ENCODE results near the gene ATXN7. TPM values are rescaled to one million over a fixed set of nuclear protein-coding genes. Genes with fewer than 3 reads are reported as not detected.

Gene ATXN7
- total and polyA plus RNA-seq, 2 donors (not counting 1 experiment from before 2014, with no cell fraction given): 6.3 to 11.1 TPM

DNA sequence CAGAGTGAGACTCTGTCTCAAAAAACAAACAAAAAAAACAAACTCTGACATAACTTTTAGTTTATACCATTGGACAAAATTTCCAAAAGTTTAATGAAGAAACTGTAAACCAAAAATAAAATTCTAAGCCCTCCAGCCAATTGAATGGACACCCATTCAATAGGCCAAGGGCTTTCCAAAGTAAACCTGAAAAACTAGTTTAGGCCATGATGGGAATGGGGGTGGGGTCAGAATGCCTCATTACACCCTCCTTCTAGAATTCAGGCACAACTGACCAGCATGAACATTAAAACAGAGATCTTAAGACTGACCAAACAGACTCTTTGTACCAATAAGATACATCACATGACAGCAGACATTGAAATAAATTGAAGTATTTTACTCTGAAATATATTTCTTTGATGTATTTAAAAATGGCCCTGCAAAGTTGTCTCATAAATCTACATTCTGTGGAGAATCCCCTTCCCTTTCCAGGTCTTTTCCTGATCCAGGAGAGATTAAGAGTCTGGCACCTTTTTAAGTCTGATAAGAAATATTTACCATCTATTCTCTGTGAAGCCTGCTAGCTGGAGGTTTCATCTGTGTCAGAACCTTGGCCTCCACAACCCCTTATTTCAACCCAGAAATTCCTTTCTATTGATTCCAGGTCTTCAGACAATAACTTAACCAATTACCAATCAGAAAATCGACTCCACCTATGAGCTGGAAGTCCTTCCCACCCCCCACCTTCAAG lies 15.8 kb upstream of the ATXN7 start:
- no peak for DNase-seq (ENCODE audit: low read depth in 2 of 2)
- Histone ChIP-seq H3K79me2 (ENCODE audit: control insufficient read depth, insufficient read depth, low read length) (peaks cover 3% of the 10 kb centered on the region), H4K20me1 (ENCODE audit: control insufficient read depth, extremely low read depth, insufficient read depth, low read length) (no peaks in the 10 kb centered on the region), H3K4me2 (ENCODE audit: extremely low read depth, insufficient read depth, low read length) (no peak overlapping the region), H3K36me3 (ENCODE audit: control insufficient read depth, insufficient read depth, low read length) (no peaks in the 10 kb centered on the region), H3K9me3 (ENCODE audit: control insufficient read depth, insufficient read depth, low read depth, low read length) (no peaks in the 10 kb centered on the region), H3K9ac (ENCODE audit: insufficient read depth, low read length) (no peak overlapping the region), H2AFZ (ENCODE audit: low read length) (no peak overlapping the region), H3K27ac (ENCODE audit: insufficient read depth, low read length) (no peak overlapping the region), H3K4me3 (replicated peaks in 1 of 4; ENCODE audit: control extremely low read depth in 1 of 4, insufficient read depth in 1 of 4, low read depth in 3 of 4, low read length in 4 of 4) (no peak overlapping the region), H3K27me3 (ENCODE audit: control insufficient read depth, insufficient read depth, low read length) (no peaks in the 10 kb centered on the region), H3K4me1 (ENCODE audit: control insufficient read depth, extremely low read depth, insufficient read depth, low read length) (no peaks in the 10 kb centered on the region)
- no peak for TF ChIP-seq EZH2 (IDR thresholded peaks at IDR 0.05; ENCODE audit: low read length, missing control alignments)
- TF ChIP-seq, protein P1, sequence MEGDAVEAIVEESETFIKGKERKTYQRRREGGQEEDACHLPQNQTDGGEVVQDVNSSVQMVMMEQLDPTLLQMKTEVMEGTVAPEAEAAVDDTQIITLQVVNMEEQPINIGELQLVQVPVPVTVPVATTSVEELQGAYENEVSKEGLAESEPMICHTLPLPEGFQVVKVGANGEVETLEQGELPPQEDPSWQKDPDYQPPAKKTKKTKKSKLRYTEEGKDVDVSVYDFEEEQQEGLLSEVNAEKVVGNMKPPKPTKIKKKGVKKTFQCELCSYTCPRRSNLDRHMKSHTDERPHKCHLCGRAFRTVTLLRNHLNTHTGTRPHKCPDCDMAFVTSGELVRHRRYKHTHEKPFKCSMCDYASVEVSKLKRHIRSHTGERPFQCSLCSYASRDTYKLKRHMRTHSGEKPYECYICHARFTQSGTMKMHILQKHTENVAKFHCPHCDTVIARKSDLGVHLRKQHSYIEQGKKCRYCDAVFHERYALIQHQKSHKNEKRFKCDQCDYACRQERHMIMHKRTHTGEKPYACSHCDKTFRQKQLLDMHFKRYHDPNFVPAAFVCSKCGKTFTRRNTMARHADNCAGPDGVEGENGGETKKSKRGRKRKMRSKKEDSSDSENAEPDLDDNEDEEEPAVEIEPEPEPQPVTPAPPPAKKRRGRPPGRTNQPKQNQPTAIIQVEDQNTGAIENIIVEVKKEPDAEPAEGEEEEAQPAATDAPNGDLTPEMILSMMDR (conservative IDR thresholded peaks at IDR 0.05 in 1 of 2, IDR thresholded peaks at IDR 0.05 in 1 of 2; ENCODE audit: low read depth in 1 of 2, low read length in 2 of 2): no peak

DNA sequence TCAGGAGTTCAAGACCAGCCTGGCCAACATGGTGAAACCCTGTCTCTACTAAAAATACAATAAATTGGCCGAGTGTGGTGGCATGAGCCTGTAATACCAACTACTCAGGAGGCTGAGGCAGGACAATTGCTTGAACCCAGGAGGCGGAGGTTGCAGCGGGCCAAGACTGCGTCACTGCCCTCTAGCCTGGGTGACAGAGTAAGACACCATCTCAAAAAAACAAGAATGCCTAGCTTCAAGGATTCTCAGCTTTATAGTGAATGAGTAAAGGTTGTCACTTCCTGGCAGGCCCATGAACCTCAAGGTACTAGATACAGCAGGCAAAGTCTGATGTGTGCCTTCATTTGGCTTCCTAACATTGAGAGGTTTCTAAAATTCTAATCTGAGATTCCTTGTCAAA lies 14.5 kb upstream of the ATXN7 start:
- no peaks in the 10 kb centered on the region for H4K20me1 ChIP-seq (ENCODE audit: control insufficient read depth, extremely low read depth, insufficient read depth, low read length)
- no peak overlapping the region for H3K9ac ChIP-seq (ENCODE audit: insufficient read depth, low read length)
- H3K27me3 ChIP-seq (ENCODE audit: control insufficient read depth, insufficient read depth, low read length): no peaks in the 10 kb centered on the region
- no peak for DNase-seq (ENCODE audit: low read depth in 2 of 2)
- H3K4me1 ChIP-seq (ENCODE audit: control insufficient read depth, extremely low read depth, insufficient read depth, low read length): no peaks in the 10 kb centered on the region
- H3K4me3 ChIP-seq (replicated peaks in 1 of 4; ENCODE audit: control extremely low read depth in 1 of 4, insufficient read depth in 1 of 4, low read depth in 3 of 4, low read length in 4 of 4): no peak overlapping the region
- no peak overlapping the region for H3K27ac ChIP-seq (ENCODE audit: insufficient read depth, low read length)
- H3K9me3 ChIP-seq (ENCODE audit: control insufficient read depth, insufficient read depth, low read depth, low read length): no peaks in the 10 kb centered on the region
- H3K36me3 ChIP-seq (ENCODE audit: control insufficient read depth, insufficient read depth, low read length): no peaks in the 10 kb centered on the region
- no peak overlapping the region for H2AFZ ChIP-seq (ENCODE audit: low read length)
- H3K4me2 ChIP-seq (ENCODE audit: extremely low read depth, insufficient read depth, low read length): no peak overlapping the region
- H3K79me2 ChIP-seq (ENCODE audit: control insufficient read depth, insufficient read depth, low read length): peaks cover 7% of the 10 kb centered on the region
- TF ChIP-seq EZH2 (IDR thresholded peaks at IDR 0.05; ENCODE audit: low read length, missing control alignments): no peak
- TF ChIP-seq, protein P1 (conservative IDR thresholded peaks at IDR 0.05 in 1 of 2, IDR thresholded peaks at IDR 0.05 in 1 of 2; ENCODE audit: low read depth in 1 of 2, low read length in 2 of 2): no peak

DNA sequence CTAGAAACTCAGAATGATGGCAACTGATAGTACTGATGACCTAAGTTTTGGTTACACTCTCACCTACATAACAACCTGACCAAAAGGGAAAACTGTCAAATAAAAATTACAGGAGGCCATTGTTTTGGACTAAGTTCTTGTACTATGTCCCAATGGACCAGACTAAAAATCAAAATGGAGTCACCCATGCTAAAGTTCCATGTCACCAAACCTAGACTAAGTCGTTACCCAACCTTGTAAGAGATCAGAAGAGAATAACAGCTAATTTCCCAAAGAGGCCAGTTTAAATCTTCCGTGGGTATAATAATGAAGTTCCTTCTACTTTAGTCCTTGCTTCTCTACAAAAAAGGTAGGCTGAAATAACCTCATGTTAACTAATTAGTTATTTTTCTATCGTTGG lies 12.4 kb upstream of the ATXN7 start:
- Histone ChIP-seq H3K27me3 (ENCODE audit: control insufficient read depth, insufficient read depth, low read length) (no peaks in the 10 kb centered on the region), H3K27ac (ENCODE audit: insufficient read depth, low read length) (no peak overlapping the region), H3K4me1 (ENCODE audit: control insufficient read depth, extremely low read depth, insufficient read depth, low read length) (no peaks in the 10 kb centered on the region), H3K79me2 (ENCODE audit: control insufficient read depth, insufficient read depth, low read length) (peaks cover 17% of the 10 kb centered on the region), H3K9me3 (ENCODE audit: control insufficient read depth, insufficient read depth, low read depth, low read length) (no peaks in the 10 kb centered on the region), H3K36me3 (ENCODE audit: control insufficient read depth, insufficient read depth, low read length) (no peaks in the 10 kb centered on the region), H4K20me1 (ENCODE audit: control insufficient read depth, extremely low read depth, insufficient read depth, low read length) (no peaks in the 10 kb centered on the region), H3K9ac (ENCODE audit: insufficient read depth, low read length) (no peak overlapping the region), H2AFZ (ENCODE audit: low read length) (no peak overlapping the region), H3K4me3 (replicated peaks in 1 of 4; ENCODE audit: control extremely low read depth in 1 of 4, insufficient read depth in 1 of 4, low read depth in 3 of 4, low read length in 4 of 4) (no peak overlapping the region), H3K4me2 (ENCODE audit: extremely low read depth, insufficient read depth, low read length) (no peak overlapping the region)
- DNase-seq (ENCODE audit: low read depth in 2 of 2): no peak
- TF ChIP-seq, protein P1 (conservative IDR thresholded peaks at IDR 0.05 in 1 of 2, IDR thresholded peaks at IDR 0.05 in 1 of 2; ENCODE audit: low read depth in 1 of 2, low read length in 2 of 2): no peak
- no peak for TF ChIP-seq EZH2 (IDR thresholded peaks at IDR 0.05; ENCODE audit: low read length, missing control alignments)

All from fibroblast of lung (primary cell).